GM21390 (cell line): ENCODE data around the gene OSBPL2.
A peak's percentile ranks its signal among the peaks of the same experiment; 100 is the strongest.

ENCODE experiments used
- ATAC-seq: cut with Tn5 transposase; IDR thresholded peaks from one replicate; pipeline ENCODE4 v1.9.1; 2021; ENCODE audit not compliant: unreplicated experiment

The OSBPL2 gene

GRCh38 chr20:62234339-62234738, 4.0 kb upstream of the OSBPL2 start:
- no peak for ATAC-seq

GRCh38 chr20:62235001-62235776, 3.1 kb upstream of the OSBPL2 start:
- no peak for ATAC-seq

- no peak for ATAC-seq
These were observed 2.6 kb upstream of the OSBPL2 start for GRCh38 chr20:62235777-62236157.

- ATAC-seq, result no peak
These were observed 2.1 kb upstream of the OSBPL2 start for GRCh38 chr20:62236200-62236599.

DNA sequence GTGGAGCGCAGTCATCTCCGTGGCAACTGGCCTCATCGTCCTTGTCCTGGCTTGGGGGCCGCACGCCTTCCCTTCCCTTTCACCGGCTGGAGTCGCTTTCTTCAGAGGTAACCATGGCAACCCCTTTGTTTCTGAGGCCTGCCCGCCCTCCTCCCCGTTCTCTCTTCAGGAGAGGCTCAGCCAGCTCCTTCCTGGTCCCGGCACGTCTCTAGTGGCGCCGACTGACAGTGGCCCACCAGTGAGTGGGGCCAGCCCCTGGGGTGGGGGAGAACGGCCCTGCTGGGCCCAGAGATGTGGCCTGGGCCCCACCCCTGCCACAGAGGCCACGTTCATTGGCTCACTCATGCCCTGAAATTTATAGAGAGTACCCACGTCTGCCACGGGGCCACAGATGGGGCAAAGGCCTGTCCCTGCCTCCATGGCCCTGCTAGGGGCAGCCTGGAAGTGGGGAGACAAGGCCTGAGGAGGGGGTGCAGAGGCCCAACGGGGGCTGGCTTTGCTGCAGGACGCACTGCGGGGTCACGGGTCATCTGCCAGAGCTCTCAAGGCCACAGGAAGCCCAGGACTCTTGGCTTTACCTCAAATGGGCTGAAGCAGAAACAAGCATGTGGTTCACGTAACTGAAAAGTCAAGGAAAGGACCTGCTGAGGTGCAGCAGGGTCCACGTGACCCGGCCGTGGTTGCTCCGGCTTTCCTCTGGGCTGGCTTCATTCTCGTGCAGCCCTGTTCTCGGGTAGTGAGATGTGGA, 1.4 kb upstream of the OSBPL2 start:
- no peak for ATAC-seq

DNA sequence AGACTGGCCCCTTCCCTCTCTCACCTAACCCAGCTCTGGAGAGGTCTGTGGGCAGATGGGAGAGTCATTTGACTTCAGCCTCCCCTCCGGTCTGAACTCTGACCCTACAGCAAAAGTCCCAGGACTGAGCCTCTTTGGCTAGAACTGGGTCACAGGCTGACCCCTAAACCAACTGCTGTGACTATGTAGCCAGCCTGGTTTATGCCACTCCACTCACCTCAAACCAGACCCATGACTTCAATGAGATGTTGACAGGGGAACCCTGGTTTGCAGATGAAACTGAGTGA, 864 bp upstream of the OSBPL2 start:
- ATAC-seq, result no peak

DNA sequence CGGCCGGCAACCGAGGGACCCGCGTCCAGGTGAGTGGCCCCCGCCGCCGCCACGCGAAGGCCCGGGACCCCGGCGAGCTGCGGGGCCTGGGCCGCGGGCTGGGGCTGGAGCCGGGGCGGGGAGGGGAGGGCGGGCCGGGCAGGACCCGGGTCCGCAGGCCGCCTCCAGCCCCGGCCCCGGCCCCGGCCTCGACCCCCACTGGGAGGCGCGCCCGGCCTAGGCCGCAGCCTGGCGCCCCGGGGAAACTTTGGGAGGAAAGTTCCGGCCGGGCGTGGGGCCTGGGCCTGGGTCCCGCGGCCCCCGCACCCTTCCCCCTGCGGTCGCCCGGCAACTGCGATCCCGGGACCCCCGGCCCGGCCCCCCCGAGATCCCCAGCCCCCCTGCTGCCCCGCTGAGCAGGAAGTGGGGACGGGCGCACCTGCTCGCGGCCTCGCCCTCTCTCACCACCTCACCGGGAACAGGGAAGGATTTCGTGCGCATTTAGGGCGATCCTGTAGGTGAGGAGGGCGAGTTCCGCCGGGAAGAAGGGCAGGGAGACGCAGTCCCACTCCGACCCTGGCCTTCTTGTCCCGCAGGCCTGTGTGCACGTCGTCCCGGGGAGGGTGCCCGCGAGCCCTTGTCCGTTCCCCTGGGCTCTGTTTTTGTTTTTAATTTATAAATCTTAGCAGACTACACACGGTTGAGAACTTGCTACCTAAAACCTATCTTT, 402 bp downstream of the OSBPL2 start:
- ATAC-seq, result peak; percentile 5

DNA sequence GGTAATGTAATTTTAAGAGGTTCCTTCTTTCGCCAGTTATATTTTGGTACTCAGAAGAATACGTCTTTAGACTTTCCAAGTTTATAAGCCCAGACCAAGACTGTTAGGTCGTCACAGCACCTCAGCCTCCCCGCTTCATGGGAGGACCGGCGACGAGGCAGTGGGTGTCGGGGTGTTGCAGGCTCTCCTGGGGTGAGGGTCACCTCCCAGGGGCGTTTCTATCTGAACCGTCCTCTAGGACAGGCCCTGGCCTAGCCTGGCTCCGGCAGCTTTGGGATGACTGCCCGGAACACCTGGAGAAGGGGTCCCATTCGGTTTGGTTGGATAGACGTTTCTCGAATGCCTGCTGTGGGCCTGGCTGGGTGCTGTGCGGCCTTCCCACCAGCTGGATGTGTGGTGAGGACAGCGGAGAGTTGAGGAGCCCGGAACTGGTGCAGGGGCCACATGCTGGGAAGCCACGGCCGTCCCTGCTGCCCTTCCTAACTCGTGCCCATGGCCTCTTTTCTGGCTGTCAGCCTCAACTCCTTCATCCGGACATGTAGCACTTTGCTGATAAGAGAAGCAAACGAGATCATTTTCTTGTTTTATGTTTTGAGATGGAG, 1.1 kb downstream of the OSBPL2 start:
- ATAC-seq, result no peak

- ATAC-seq, result no peak
These were observed 1.8 kb downstream of the OSBPL2 start for GRCh38 chr20:62240020-62240685.

GRCh38 chr20:62241506-62241905, 3.2 kb downstream of the OSBPL2 start:
- no peak for ATAC-seq

GRCh38 chr20:62242176-62242575, 3.9 kb downstream of the OSBPL2 start:
- ATAC-seq, result no peak

DNA sequence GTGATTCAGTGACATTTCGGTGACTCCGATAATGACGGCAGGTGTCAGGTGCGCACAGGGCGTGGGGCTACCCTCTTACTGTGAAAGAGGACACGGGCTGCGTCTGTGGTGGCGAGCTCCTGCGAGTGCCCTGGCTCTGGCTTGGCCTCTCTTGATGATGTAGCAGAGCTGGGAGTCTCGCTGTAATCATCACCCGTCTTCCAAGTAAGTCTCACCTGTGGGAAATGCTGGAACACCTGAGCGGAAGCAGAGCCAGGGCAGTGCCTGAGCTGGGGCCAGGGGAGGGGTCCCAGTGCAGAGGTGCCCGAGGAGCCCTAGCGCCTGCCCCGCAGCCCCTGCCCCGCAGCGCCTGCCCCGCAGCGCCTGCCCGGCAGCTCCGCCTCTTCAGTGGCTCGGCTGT, 4.8 kb downstream of the OSBPL2 start:
- ATAC-seq, result no peak

GRCh38 chr20:62243906-62244515, 5.7 kb downstream of the OSBPL2 start:
- ATAC-seq, result no peak

GRCh38 chr20:62244644-62245108, 6.4 kb downstream of the OSBPL2 start:
- no peak for ATAC-seq

GRCh38 chr20:62245911-62246280, 7.6 kb downstream of the OSBPL2 start:
- ATAC-seq, result no peak

GRCh38 chr20:62246431-62246830, 8.1 kb downstream of the OSBPL2 start:
- ATAC-seq, result no peak

DNA sequence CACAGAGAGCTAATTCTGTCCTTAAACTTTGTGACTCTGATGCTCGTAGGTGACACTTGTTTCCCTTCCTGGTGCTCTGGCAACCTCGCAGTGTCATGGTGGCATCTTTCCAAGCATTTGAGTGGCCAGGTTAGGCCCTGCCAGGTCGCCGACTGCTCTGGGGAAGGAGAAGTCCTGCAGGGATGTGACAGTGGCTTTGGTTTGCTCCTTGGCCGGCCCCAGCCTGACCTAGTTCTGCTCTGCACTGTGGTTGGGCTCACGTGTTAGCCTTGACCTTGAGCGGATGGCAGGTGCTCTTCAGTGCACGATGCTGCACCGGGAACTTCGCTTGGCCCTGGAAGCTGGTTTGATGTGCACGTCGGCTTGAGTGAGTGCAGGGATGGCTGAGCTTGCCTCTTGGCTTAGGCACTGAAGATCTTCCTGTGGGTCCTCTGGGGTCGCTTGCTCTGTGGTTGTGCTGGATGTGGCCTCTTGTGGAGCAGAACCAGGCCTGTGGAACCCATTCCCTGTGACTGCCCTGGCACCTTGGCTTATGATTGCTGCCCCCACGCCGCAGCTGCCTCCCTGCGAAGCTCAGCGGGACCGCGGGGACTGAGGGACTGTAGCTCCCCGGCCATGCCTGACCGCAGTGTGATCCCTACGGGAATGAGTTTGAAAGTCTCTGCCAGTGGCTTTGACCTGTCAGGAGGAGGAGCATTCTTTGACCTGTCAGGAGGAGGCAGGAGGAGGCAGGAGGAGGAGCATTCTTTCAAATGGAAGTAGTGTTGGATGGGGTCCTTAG, 8.7 kb downstream of the OSBPL2 start:
- no peak for ATAC-seq

DNA sequence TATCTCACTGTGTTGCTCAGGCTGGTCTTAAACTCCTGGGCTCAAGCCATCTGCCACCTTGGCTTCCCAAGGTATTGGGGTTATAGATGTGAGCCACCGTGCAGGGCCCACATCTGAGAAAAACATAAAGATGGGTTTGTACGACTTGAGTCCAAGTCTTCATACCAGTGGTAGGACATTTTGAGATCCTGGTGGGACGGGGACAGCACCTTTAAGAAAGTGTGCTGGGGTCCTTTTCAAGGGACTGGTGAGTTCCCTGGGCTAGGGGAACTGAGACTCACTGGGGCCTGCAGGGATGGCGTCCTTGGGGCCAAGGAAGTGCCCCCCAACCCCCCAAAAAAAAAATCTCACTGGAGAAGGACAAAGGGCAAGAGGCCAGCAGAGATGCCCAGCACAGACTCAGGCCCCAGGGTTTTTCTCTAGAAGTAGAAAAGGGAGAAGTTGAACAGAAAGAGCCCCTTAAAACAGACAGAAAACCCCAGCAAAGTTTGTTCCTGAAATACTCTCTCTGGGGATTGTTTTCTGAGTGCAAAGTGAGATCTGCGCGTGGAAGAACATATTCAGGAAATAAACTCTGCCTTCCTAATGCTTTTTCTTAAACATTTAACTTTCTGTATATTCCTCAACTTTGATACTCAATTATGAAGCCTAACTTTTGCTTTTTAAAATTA, 10.7 kb downstream of the OSBPL2 start:
- no peak for ATAC-seq

GRCh38 chr20:62252342-62252966, 14.1 kb downstream of the OSBPL2 start:
- no peak for ATAC-seq
